ENCODE results near the gene HSPA5. TPM values are rescaled to one million over a fixed set of nuclear protein-coding genes. Genes with fewer than 3 reads are reported as not detected.

The HSPA5 gene
- total RNA-seq, 1 donor from 2014 or later = 299 TPM

- no peak for DNase-seq (ENCODE audit: extremely low spot score, unreplicated experiment)
- H3K9me3 Mint-ChIP-seq = no peaks in the 10 kb centered on the region
- H3K36me3 Mint-ChIP-seq = peaks cover 4% of the 10 kb centered on the region
- H3K27ac Mint-ChIP-seq = peak overlapping the region; percentile 93
- TF ChIP-seq CTCF (conservative IDR thresholded peaks at IDR 0.05) = no peak
- no peaks in the 10 kb centered on the region for H3K27me3 Mint-ChIP-seq
- peaks cover 11% of the 10 kb centered on the region for H3K4me1 Mint-ChIP-seq (ENCODE audit: unreplicated experiment)
- peak overlapping the region; percentile 95 for H3K4me3 Mint-ChIP-seq
Measured at GRCh38 chr9:125189011-125189360, 52.2 kb downstream of the HSPA5 start.

Other genes starting within 250 kb of the HSPA5 start
- gene SCAI, start 97.8 kb downstream of the HSPA5 start, total RNA-seq (ENCODE audit: low replicate concordance) = 10.5 and 12.8 TPM in 2 replicates
- gene PPP6C, start 51.5 kb downstream of the HSPA5 start, total RNA-seq (ENCODE audit: low replicate concordance) = 30.2 and 35.2 TPM in 2 replicates
- gene RABEPK, start 40.8 kb downstream of the HSPA5 start, total RNA-seq (ENCODE audit: low replicate concordance) = 14.9 and 19.0 TPM in 2 replicates
- 44.4 and 52.4 TPM in 2 replicates for gene GAPVD1, start 20.5 kb upstream of the HSPA5 start, total RNA-seq (ENCODE audit: low replicate concordance)

Measured in type B pancreatic cell (in vitro differentiated cells).